Measurements from ENCODE around the gene ZMYM4.

The ZMYM4 gene

DNA sequence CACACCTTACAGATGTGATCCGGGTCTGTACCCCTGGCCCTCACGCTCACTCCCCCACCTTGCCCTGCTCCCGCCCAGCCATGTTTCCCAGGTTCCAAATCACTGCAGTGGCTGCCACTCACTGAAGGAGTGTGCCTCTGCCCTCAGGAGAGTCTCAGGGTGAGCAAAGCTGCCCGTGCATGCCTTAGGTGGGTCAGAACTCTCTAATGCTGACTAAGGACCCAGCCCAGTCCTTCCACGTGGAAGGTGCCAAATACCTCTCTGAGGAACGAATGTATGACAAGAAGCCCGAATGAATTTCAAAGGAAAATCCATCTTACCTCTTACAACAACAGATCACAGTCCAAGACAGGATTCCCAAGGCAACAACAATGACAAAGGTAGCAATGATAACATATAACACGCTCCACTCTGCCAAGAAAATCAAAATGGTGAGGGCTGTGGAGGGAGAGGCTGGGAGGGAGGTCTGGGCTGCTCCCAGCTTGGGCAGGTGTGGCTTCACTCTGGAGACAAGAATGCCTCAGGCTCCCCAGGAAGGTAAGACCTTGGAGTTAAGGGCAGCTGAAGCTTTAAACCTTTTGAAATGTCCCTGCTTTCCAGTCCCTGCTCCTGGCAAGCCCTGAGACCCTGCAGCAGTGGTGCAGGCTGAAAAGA is 173.5 kb downstream of the ZMYM4 start:
- Histone ChIP-seq H3K9me3 (replicated peaks in 1 of 11) (no peaks in the 10 kb centered on the region), H3K4me2 (peak overlapping the region in 3 of 11 experiments; percentile 17 to 45 (median 23); a peak in 2 of 22 replicates), H3K27me3 (no peaks in the 10 kb centered on the region), H3K36me3 (peaks cover 73 to 99% (median 88%) of the 10 kb centered on the region in 11 experiments), H3K9ac (peak overlapping the region in 2 of 11 experiments; percentile 28 to 30; a peak in 1 of 22 replicates), H3K4me1 (peaks cover 0 to 47% (median 7%) of the 10 kb centered on the region in 10 experiments; a peak in 9 of 20 replicates), H4K20me1 (peaks cover 0 to 12% (median 0%) of the 10 kb centered on the region in 11 experiments; a peak in 1 of 22 replicates), H3K27ac (no peak overlapping the region), H3K4me3 (no peak overlapping the region)
- no peak for TF ChIP-seq Cebpa-rat (IDR thresholded peaks at IDR 0.05)

DNA sequence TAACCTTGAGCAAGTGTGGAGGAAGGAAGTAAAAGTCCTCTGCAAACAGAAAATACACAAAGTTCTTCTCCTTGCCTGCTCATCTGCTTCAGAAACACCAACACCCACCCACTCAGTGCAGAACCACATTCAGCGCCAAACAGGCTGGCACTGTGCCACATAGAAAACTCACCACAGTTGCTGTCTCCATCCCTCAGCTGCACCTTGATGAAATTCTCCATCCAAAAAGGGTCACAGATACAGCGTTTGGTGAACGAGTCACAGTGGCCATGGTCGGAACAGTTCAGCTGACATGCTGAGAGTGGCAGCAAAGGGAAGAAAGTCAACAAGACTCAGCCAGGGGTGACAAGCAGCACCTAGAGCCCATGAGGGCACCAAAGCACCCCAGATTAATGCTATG is 174.2 kb downstream of the ZMYM4 start:
- TF ChIP-seq Cebpa-rat (IDR thresholded peaks at IDR 0.05), result no peak
- H3K4me2 ChIP-seq, result peak overlapping the region in 3 of 11 experiments; percentile 17 to 45 (median 23); a peak in 3 of 22 replicates
- H3K9me3 ChIP-seq (replicated peaks in 1 of 11), result no peaks in the 10 kb centered on the region
- H3K9ac ChIP-seq, result peak overlapping the region in 2 of 11 experiments; percentile 28 to 30; a peak in 1 of 22 replicates
- peaks cover 0 to 54% (median 10%) of the 10 kb centered on the region in 10 experiments; a peak in 11 of 20 replicates for H3K4me1 ChIP-seq
- no peak overlapping the region for H3K27ac ChIP-seq
- no peak overlapping the region for H3K4me3 ChIP-seq
- peaks cover 0 to 12% (median 0%) of the 10 kb centered on the region in 11 experiments; a peak in 1 of 22 replicates for H4K20me1 ChIP-seq
- H3K36me3 ChIP-seq, result peaks cover 79 to 99% (median 86%) of the 10 kb centered on the region in 11 experiments
- no peaks in the 10 kb centered on the region for H3K27me3 ChIP-seq

DNA sequence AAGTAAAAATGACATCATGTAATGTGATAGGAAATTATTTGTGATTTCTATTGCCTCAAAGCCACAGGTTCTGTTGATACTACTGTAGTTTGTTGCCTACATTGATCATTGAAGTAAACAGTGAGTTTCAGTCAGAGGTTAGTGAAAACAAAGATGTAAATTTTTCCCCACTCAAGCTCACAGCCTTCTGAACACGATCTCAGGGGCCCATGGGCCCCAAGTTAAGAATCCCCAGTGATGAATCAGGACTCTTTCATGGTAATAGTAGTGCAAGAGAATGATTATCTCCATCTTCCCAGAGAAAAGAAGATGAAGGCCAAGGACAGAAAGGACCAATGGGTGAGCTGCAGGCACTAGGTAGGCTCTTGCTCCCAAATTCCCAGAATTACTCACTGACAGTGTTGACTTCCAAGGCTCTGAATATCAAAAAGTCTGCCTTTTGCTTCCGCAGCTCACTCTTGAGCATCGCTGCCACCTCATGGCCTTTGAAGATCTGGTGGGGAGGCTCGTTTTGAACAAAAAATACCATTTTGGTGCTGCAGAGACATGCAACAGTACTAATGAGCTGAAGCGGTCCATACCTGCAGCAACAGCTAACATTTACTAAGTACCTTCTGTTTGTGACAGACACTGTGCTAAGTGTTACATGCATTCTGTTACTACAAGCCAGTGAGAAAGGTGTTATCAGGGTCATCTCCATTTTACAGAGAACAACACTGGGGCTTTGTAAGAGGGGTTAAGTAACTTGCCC is 175.4 kb downstream of the ZMYM4 start:
- peaks cover 0 to 12% (median 0%) of the 10 kb centered on the region in 11 experiments; a peak in 1 of 22 replicates for H4K20me1 ChIP-seq

DNA sequence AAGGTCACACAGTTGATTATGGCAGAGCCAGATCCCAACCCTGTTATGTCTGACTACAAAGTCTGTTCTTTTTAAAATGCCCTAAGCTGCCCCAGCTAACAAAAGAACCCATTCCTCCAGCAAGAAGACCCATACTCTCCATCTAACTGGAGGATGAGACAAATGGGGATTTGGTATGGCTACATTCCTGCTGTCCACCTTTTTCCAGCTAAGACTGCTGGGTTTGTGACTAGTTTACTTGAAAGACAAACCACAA is 175.9 kb downstream of the ZMYM4 start:
- no peaks in the 10 kb centered on the region for H3K27me3 ChIP-seq
- no peak overlapping the region for H3K27ac ChIP-seq
- no peak overlapping the region for H3K9ac ChIP-seq
- peaks cover 84 to 99% (median 95%) of the 10 kb centered on the region in 11 experiments for H3K36me3 ChIP-seq
- H3K4me1 ChIP-seq, result peaks cover 0 to 71% (median 15%) of the 10 kb centered on the region in 10 experiments; a peak in 11 of 20 replicates
- no peaks in the 10 kb centered on the region for H3K9me3 ChIP-seq (replicated peaks in 1 of 11)
- TF ChIP-seq Cebpa-rat (IDR thresholded peaks at IDR 0.05), result no peak
- H3K4me2 ChIP-seq, result peak overlapping the region in 1 of 11 experiments; percentile 68; a peak in 1 of 22 replicates
- H3K4me3 ChIP-seq, result no peak overlapping the region
- peaks cover 0 to 12% (median 0%) of the 10 kb centered on the region in 11 experiments; a peak in 1 of 22 replicates for H4K20me1 ChIP-seq

More for the DNA sequence above, 175.4 kb downstream of the ZMYM4 start:
- H3K4me2 ChIP-seq, result peak overlapping the region in 1 of 11 experiments; percentile 68; a peak in 1 of 22 replicates
- no peaks in the 10 kb centered on the region for H3K9me3 ChIP-seq (replicated peaks in 1 of 11)
- H3K27ac ChIP-seq, result no peak overlapping the region
- H3K9ac ChIP-seq, result no peak overlapping the region
- no peak overlapping the region for H3K4me3 ChIP-seq
- no peak for TF ChIP-seq Cebpa-rat (IDR thresholded peaks at IDR 0.05)
- peaks cover 0 to 66% (median 15%) of the 10 kb centered on the region in 10 experiments; a peak in 11 of 20 replicates for H3K4me1 ChIP-seq
- no peaks in the 10 kb centered on the region for H3K27me3 ChIP-seq
- H3K36me3 ChIP-seq, result peaks cover 84 to 99% (median 93%) of the 10 kb centered on the region in 11 experiments

DNA sequence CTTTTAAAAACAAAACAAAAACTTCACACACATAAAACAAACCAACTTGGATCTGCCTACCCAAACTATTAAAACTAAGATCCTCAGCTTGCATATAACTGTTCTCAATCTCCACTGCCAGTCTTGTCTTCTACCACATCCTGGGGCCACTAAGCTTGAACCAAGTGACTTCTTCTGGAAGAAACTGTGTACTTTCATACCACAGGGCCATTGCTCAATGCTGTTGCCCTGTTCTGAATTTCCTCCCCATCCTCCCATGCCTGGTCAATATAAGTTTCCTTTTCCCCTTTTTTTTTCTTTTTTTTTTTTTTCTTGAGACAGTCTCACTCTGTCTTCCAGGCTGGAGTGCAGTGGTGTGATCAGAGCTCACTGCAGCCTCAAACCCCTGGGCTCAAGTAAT is 178.8 kb downstream of the ZMYM4 start:
- peak overlapping the region in 1 of 11 experiments; percentile 15; a peak in 1 of 22 replicates for H3K9ac ChIP-seq
- no peak for TF ChIP-seq Cebpa-rat (IDR thresholded peaks at IDR 0.05)
- H3K4me2 ChIP-seq, result peak overlapping the region in 6 of 11 experiments; percentile 18 to 68 (median 46); a peak in 11 of 22 replicates
- H3K27ac ChIP-seq, result peak overlapping the region in 3 of 11 experiments; percentile 13 to 47 (median 19); a peak in 4 of 22 replicates
- no peak overlapping the region; a peak in 1 of 20 replicates for H3K4me3 ChIP-seq
- H3K27me3 ChIP-seq, result no peaks in the 10 kb centered on the region
- no peaks in the 10 kb centered on the region for H3K9me3 ChIP-seq (replicated peaks in 1 of 11)
- peaks cover 11 to 93% (median 26%) of the 10 kb centered on the region in 10 experiments for H3K4me1 ChIP-seq
- peaks cover 72 to 86% (median 82%) of the 10 kb centered on the region in 11 experiments for H3K36me3 ChIP-seq
- H4K20me1 ChIP-seq, result 0 out of 22 replicates have a peak, but pooled peaks cover 0 to 7% (median 0%) of the 10 kb centered on the region in 11 experiments

DNA sequence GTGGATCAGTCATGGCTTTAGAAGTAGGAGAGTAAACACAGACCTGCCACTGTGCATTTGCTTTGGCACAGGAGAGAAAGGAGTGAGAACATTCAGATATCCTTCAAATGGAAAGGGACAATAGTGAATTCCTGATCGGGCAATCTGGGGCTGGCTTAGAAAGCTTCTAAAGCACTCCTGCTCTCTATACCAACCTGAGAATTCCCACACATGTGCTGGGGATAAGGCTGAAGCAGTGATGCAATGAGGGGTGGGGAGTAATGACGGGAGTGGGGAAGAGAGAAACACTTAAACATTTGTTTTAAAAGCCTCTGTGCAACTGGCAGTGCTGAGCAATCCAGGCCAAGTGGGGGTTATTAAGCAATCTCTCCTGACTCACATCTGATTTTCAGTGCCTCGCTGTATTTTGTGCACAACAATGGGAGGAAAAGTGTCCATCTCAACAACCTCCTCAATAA is 179.9 kb downstream of the ZMYM4 start:
- Histone ChIP-seq H3K27ac (peak overlapping the region in 4 of 11 experiments; percentile 10 to 39 (median 22); a peak in 7 of 22 replicates), H3K4me2 (peak overlapping the region in 5 of 11 experiments; percentile 18 to 68 (median 64); a peak in 10 of 22 replicates), H3K4me1 (peaks cover 22 to 93% (median 35%) of the 10 kb centered on the region in 10 experiments), H3K27me3 (no peaks in the 10 kb centered on the region), H4K20me1 (no peaks in the 10 kb centered on the region), H3K9me3 (replicated peaks in 1 of 11) (no peaks in the 10 kb centered on the region), H3K4me3 (no peak overlapping the region), H3K9ac (peak overlapping the region in 4 of 11 experiments; percentile 1 to 34 (median 18); a peak in 3 of 22 replicates), H3K36me3 (peaks cover 65 to 80% (median 75%) of the 10 kb centered on the region in 11 experiments)
- peak in 2 of 11 experiments; percentile 53 to 68; a peak in 3 of 22 replicates for TF ChIP-seq Cebpa-rat (IDR thresholded peaks at IDR 0.05)

DNA sequence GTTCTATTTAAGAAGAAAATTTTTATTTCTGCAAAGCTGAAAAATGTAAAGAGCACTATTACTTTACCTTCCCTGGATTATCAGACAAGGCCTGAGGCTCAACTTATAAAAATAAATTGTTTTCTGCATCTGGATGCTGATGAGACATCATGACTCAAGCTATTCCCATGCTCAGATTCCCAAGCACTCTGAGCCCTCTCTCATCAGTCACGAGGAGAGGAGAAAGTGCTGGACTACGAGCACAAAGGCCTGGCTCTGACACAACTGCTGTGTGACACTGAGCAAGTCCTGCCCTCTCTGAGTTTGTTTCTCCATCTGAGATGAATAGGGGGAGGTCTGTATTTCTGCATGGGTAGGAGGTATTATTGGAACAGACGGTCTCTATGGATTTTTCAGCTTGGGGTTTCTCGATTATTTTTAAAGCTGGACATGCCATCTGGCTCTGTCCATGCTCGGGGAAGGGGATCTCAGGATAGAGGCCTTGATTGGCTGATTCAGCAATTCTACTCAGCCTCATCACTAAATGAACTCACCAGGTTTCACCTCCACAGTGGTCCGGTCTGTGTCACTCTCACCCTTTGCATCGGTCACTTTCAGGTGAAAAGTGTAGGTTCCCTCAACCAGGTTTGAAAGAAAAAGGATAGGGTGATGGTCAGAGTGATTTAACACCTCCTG is 181.0 kb downstream of the ZMYM4 start:
- peak overlapping the region in 2 of 11 experiments; percentile 37 to 38; a peak in 2 of 22 replicates for H3K9ac ChIP-seq
- H3K27ac ChIP-seq, result no peak overlapping the region
- H3K4me1 ChIP-seq, result peaks cover 27 to 100% (median 46%) of the 10 kb centered on the region in 10 experiments
- H3K4me3 ChIP-seq, result no peak overlapping the region
- no peaks in the 10 kb centered on the region for H3K27me3 ChIP-seq
- no peaks in the 10 kb centered on the region for H3K9me3 ChIP-seq (replicated peaks in 1 of 11)
- no peak for TF ChIP-seq Cebpa-rat (IDR thresholded peaks at IDR 0.05)
- H3K36me3 ChIP-seq, result peaks cover 66 to 80% (median 69%) of the 10 kb centered on the region in 11 experiments
- no peaks in the 10 kb centered on the region for H4K20me1 ChIP-seq
- H3K4me2 ChIP-seq, result peak overlapping the region in 3 of 11 experiments; percentile 64 to 68 (median 67); a peak in 5 of 22 replicates

DNA sequence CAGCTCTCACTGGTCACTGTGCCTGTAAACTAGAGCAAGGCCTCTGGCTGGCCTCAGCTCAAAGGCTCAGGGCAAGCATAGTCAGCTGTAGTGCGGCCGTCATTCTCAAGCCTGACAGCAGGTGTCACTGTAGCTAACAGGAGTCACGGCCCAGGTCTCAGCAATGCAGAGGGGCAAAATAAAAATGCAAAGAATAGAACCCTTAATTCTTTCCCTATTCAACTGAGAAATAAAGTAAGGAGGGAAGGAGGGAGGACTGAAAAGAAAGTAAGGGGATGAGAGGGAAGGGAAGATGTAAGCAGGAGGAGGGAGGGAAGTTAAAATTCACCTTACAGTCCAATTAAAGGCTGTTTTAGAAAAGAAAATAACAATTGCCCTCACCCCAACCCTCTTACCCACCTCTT is 182.6 kb downstream of the ZMYM4 start:
- peak overlapping the region in 9 of 11 experiments; percentile 64 to 81 (median 74); a peak in 18 of 22 replicates for H3K4me2 ChIP-seq
- peaks cover 27 to 92% (median 51%) of the 10 kb centered on the region in 10 experiments for H3K4me1 ChIP-seq
- H3K4me3 ChIP-seq, result no peak overlapping the region
- H4K20me1 ChIP-seq, result no peaks in the 10 kb centered on the region
- H3K27ac ChIP-seq, result peak overlapping the region in 8 of 11 experiments; percentile 35 to 69 (median 49); a peak in 9 of 22 replicates
- peak overlapping the region in 7 of 11 experiments; percentile 12 to 53 (median 21); a peak in 5 of 22 replicates for H3K9ac ChIP-seq
- H3K27me3 ChIP-seq, result no peaks in the 10 kb centered on the region
- no peak for TF ChIP-seq Cebpa-rat (IDR thresholded peaks at IDR 0.05)
- H3K9me3 ChIP-seq (replicated peaks in 1 of 11), result no peaks in the 10 kb centered on the region
- peaks cover 50 to 79% (median 63%) of the 10 kb centered on the region in 11 experiments for H3K36me3 ChIP-seq

Measured in BLaER1 treated with 17β-estradiol and CSF1 and Interleukin-3, amounts not matched to agents 10 nM and 100 nM (cell line).